NCI-H1092 treated with DMSO at 0.1 percent for 48 hours (cell line): ENCODE data around the gene ADAMTS4.

ENCODE experiments used
- DNase-seq: peaks from one replicate; lab custom pipeline; 2025; lab: John Stamatoyannopoulos, UW

ADAMTS4 gene

DNA sequence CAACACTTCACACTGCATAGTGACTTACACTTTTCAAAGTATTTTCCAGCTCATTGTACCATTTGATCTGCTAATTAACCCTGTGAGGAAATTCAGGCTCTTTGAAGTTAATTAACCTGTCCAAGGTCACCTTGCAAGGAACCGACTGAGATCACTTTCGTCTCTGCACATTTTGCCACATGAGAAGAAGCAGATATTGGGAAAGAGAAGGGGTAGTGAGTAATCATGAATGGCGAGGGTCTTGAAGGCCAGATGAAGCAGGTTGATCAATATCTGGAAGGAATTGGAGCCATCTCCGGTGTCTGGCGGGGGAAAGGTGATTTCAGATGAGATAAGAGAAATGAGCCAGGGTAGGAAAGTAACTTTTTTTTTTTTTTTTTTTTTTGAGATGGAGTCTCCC is 21.1 kb upstream of the ADAMTS4 start:
- no peak for DNase-seq

- DNase-seq, result no peak
Measured at GRCh38 chr1:161219078-161219892, 20.4 kb upstream of the ADAMTS4 start.

GRCh38 chr1:161218301-161219077 is 19.6 kb upstream of the ADAMTS4 start:
- DNase-seq, result no peak

GRCh38 chr1:161217831-161218230 is 19.0 kb upstream of the ADAMTS4 start:
- DNase-seq, result no peak

DNA sequence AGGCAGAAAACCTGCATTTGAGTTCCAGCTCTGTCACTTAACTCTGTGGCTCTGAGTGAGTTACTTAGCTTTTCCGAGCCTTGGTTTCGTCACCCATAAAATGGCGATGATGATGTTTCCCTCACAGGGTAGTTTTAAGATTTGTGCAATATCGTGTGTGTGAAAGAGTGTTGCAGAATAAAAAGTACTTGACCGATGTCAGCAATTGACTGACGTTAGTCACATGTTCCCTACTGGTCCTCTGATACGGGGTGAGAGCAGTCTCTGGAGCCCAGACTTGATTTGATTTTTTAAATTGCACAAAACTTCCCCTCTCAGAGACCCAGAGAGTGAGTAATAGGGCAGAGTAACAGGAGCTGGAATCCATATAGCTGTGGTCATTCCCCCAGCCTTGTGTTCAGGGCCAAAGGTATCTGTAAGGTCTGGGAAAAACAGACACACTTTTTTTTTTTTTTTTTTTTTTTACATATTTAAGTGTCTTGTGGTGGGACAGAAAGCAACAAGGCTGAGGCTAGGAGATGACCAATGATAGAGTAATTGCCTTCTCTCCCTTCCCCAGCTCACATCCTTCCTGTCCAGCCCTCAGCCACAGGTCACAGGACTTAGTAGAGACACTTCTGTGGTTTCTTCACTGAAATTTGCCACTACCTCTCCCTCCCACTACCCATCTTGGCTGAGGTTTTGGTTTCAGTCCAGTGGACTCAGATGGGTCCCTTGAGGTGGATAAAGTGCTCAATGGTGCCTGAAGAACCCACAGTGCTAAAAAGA is 18.3 kb upstream of the ADAMTS4 start:
- DNase-seq, result no peak

GRCh38 chr1:161215076-161215475 is 16.2 kb upstream of the ADAMTS4 start, which contains the start of gene FCER1G:
TSS of gene FCER1G (plus strand) at chr1:161215295. CDS start at chr1:161215322, 27 bp downstream.
- DNase-seq, result no peak

GRCh38 chr1:161214369-161214768 is 15.5 kb upstream of the ADAMTS4 start:
- no peak for DNase-seq

GRCh38 chr1:161209790-161210409 is 11.0 kb upstream of the ADAMTS4 start:
- DNase-seq, result peak; percentile 60

DNA sequence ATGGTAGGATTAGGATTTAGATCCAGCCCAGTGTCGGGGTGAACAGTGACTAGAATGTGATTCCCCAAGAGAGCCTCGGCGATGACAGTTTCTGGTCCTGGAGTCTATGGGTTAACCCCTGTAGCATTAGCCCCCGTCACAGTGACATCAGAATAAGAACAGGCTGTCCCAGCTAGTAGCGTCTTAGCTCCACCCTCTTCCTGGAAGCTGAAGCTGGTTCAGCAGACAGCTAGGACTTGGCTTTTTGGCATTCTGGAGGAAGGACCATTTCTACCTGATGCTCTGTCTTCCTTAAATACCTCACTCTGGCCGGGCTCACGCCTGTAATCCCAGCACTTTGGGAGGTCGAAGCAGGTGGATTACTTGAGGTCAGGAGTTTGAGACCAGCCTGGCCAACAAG is 8.3 kb upstream of the ADAMTS4 start:
- DNase-seq, result no peak

DNA sequence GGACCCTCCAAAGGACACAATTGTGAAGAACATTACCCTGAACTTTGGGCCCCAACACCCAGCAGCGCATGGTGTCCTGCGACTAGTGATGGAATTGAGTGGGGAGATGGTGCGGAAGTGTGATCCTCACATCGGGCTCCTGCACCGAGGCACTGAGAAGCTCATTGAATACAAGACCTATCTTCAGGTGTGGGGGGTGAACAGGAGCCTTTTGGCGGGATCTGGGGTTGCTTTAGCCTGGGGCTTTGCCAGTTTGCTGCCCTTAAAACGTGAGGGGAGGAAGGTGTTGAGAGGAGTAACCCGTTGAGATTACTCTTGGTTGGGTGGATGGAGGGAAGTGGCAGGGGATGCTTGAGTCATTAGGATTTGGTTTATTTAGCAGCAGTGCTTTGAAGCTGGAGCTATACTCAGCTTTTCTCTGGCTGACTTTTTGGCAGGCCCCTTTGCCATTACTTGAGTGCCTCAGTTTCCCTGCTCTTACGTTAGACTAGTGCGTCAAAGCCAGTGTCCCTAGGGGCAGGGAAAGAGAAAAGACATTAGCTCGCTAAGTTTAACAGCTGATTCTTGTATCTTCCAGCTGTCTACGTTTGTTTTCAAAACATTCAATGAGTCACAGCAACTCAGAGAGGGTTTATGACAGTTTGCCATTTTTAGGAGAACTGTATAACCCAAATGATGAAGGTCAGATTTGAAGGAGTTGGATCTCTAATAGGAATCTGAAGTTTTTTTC is 7.7 kb upstream of the ADAMTS4 start:
- no peak for DNase-seq

GRCh38 chr1:161201836-161202712 is 3.2 kb upstream of the ADAMTS4 start, which contains the start of gene NDUFS2:
TSS of gene NDUFS2 (plus strand) at chr1:161202367. CDS start at chr1:161202386, 19 bp downstream.
- DNase-seq, result peak; percentile 99

DNA sequence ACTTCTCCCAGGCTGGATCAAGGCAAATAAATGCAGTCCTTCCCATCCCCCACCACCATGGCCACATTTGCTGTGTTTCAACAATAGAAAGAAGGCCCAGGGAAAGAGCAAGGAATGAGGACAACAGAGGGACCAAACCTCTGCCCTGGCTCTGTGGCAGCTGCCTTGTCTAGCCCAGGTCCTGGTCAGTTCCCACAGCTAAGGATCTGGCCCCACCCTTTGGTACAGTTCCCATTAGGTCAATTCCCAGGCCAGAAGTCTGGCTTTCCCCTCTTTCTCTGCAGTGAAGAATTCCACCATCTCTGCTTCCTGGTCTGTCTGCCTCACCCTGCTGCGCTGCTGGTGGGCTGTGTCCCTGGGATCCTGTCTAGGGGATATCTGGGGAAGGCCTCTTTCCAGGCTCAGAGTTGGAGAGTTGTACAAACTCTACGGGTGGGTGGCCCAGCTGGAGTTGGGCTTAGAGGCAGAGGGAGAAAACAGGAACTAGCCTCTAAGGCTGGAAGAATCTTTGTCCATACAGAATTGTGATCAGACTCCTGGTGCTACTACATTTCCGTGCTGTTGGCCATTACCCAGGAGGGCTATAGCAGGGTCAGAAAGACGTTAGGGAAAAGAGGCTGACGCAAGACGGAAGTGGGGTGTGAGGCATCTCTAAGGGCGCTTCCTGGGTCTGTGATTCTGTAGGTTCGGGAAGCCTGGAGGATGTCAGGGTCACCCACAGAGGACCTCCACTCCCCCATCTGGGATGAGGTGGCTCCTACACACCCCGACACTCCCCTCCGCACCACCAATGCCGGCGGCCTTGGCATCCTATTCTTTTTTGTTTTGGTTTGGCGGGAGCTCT is 2.4 kb upstream of the ADAMTS4 start:
- DNase-seq, result no peak

GRCh38 chr1:161200421-161200991 is 1.7 kb upstream of the ADAMTS4 start:
- DNase-seq, result no peak

- DNase-seq, result no peak
Measured at GRCh38 chr1:161199506-161200139, 769 bp upstream of the ADAMTS4 start.

- peak; percentile 46 for DNase-seq
Measured at GRCh38 chr1:161198194-161198896, 509 bp downstream of the ADAMTS4 start.

DNA sequence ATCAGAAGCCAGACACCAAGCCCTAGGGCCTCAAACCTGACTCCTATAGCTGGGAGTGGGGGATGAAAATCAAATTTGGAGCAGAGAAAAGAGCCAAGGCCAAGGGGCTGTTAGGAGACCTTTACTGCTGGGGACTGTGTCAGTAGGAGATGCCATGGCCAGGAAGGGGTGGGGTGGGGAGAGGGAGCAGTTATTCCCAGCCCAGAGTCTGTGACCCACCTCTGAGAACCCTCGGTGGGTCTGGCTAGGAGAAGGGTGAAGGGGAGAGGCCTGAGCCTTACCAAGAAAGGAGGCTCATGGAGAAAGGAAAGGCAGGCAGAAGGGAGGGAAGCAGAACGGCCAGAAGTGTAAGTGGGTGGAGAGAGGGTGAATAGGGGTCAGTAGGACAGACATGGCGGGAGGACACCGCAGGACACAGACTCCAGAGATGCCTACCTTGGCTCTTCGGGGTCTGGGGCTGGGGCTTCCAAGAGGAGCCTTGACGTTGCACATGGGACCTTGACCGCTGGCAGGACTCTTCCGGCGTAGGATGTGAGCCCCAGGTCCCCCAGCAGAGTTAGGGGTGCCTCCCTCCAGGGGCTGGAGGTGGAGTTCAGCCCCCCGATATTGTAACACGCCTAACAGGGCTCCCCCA is 1.2 kb downstream of the ADAMTS4 start:
- no peak for DNase-seq
